GM23248 (cell line): ENCODE results near the gene CHN2. TPM values are rescaled to one million over a fixed set of nuclear protein-coding genes. Genes with fewer than 3 reads are reported as not detected.

Experiments
- DNase-seq: peaks from one replicate; pipeline ENCODE4 v3.0.0-alpha.2; 2015
- H2AFZ ChIP-seq: fragments of 200-600 bp; sonication (generic); 2 replicates; pipeline ENCODE4 v1.6.1; 2016; ENCODE audit warnings: antibody characterized with exemption
- H3F3A ChIP-seq: fragments of 200-600 bp; sonication (generic); 2 replicates; pipeline ENCODE4 v1.6.1; 2016; ENCODE audit warnings: mild to moderate bottlenecking, antibody characterized with exemption, mixed run types; ENCODE audit not compliant: insufficient read depth
- H3K27ac ChIP-seq: fragments of 200-600 bp; sonication (generic); 2 replicates; pipeline ENCODE4 v1.5.1; 2016; ENCODE audit warnings: mild to moderate bottlenecking
- H3K27me3 ChIP-seq: fragments of 200-600 bp; sonication (generic); replicated peaks from 2 replicates; pipeline ENCODE4 v1.6.1; 2016; ENCODE audit warnings: mild to moderate bottlenecking; ENCODE audit not compliant: insufficient read depth
- H3K36me3 ChIP-seq: fragments of 200-600 bp; sonication (generic); 2 replicates; pipeline ENCODE4 v1.6.1; 2016; ENCODE audit warnings: low read depth, mild to moderate bottlenecking
- H3K4me1 ChIP-seq: fragments of 200-600 bp; sonication (generic); 2 replicates; pipeline ENCODE4 v1.6.1; 2016; ENCODE audit warnings: mild to moderate bottlenecking; ENCODE audit not compliant: insufficient read depth
- H3K4me2 ChIP-seq: fragments of 200-600 bp; sonication (generic); one replicate; pipeline ENCODE4 v1.6.1; 2016; ENCODE audit warnings: mild to moderate bottlenecking; ENCODE audit not compliant: unreplicated experiment
- H3K4me3 ChIP-seq: fragments of 200-600 bp; sonication (generic); 2 replicates; pipeline ENCODE4 v1.5.1; 2016; ENCODE audit warnings: mild to moderate bottlenecking
- H3K79me2 ChIP-seq: fragments of 200-600 bp; sonication (generic); 2 replicates; pipeline ENCODE4 v1.6.1; 2016; ENCODE audit warnings: mild to moderate bottlenecking; ENCODE audit not compliant: insufficient read depth
- H3K9ac ChIP-seq: fragments of 200-600 bp; sonication (generic); 2 replicates; pipeline ENCODE4 v1.6.1; 2016; ENCODE audit warnings: mild to moderate bottlenecking
- H3K9me2 ChIP-seq: fragments of 200-600 bp; sonication (generic); 2 replicates; pipeline ENCODE4 v1.6.1; 2016; ENCODE audit warnings: mixed run types, mild to moderate bottlenecking, moderate library complexity; ENCODE audit not compliant: insufficient read depth
- H3K9me3 ChIP-seq: fragments of 200-600 bp; sonication (generic); one replicate; pipeline ENCODE4 v1.6.1; 2017; ENCODE audit warnings: low read depth
- H4K20me1 ChIP-seq: fragments of 200-600 bp; sonication (generic); 2 replicates; pipeline ENCODE4 v1.6.0; 2016; ENCODE audit not compliant: insufficient read depth
- EZH2 ChIP-seq: fragments of 200-600 bp; sonication (generic); IDR thresholded peaks from 2 replicates; pipeline ENCODE4 v1.6.1; 2018; ENCODE audit warnings: antibody characterized with exemption, mild to moderate bottlenecking; ENCODE audit not compliant: insufficient read depth, poor library complexity, severe bottlenecking
- EZH2phosphoT487 ChIP-seq: fragments of 200-600 bp; sonication (generic); IDR thresholded peaks from 2 replicates; pipeline ENCODE4 v1.6.1; 2018; ENCODE audit warnings: antibody characterized with exemption, moderate library complexity, mild to moderate bottlenecking, low read depth; ENCODE audit not compliant: insufficient read depth
- WGBS, 2 experiments: methylation state at CpG; one replicate each; pipeline ENCODE4 v1.1.6; 2015 to 2017; ENCODE audit warnings: low lambda C conversion rate in 2 of 2, low coverage in 1 of 2; ENCODE audit errors: missing lambda C conversion rate in 2 of 2; 5-methylcytosine and 5-hydroxymethylcytosine counted together
- in situ Hi-C: fragments of 300-500 bp; cut with MboI; formaldehyde crosslinking; loops from 2 replicates; pipeline ENCODE4 v1.15.0; 2020
- polyA plus RNA-seq: library from polyadenylated mRNA; unstranded; fragments of >200 nt; fragmentation: Nextera tagmentation; extraction: Ambion mirVana; gene quantifications from 2 replicates; pipeline ENCODE4 v1.2.1, GENCODE V29; 2016
- total RNA-seq: library from RNA; depleted of rRNA; stranded (reverse); fragments of >200 nt; shearing (Covaris generic); gene quantifications from 2 replicates; pipeline ENCODE4 v1.2.3, GENCODE V29; 2014

CHN2 gene
- total and polyA plus RNA-seq, 2 experiments from 2014 or later = 1.5 to 2.3 TPM

- TF ChIP-seq EZH2phosphoT487 (no peak), EZH2 (no peak)
- H3K4me1 ChIP-seq = no peaks in the 10 kb centered on the region
- no peak overlapping the region for H3K4me3 ChIP-seq
- no peaks in the 10 kb centered on the region for H3K79me2 ChIP-seq
- H3K9me3 ChIP-seq = no peaks in the 10 kb centered on the region
- WGBS, 2 experiments = 76 to 80% methylated on average over 6 of the region's 6 CpGs
- H3K4me2 ChIP-seq = no peak overlapping the region
- no peaks in the 10 kb centered on the region for H4K20me1 ChIP-seq
- H3F3A ChIP-seq = no peaks in the 10 kb centered on the region
- H3K27ac ChIP-seq = no peak overlapping the region
- in situ Hi-C loops = no loop called here
- peak; percentile 13 for DNase-seq
- peaks cover 13% of the 10 kb centered on the region for H3K27me3 ChIP-seq
- H3K9ac ChIP-seq = no peak overlapping the region
- H3K36me3 ChIP-seq = no peaks in the 10 kb centered on the region
- H2AFZ ChIP-seq = no peak overlapping the region
- no peaks in the 10 kb centered on the region for H3K9me2 ChIP-seq
These were observed 60.0 kb downstream of the CHN2 start for GRCh38 chr7:29254591-29254990.

GRCh38 chr7:29255199-29255878 is 60.8 kb downstream of the CHN2 start:
- WGBS, 2 experiments = 48 to 51% methylated on average over 6 of the region's 6 CpGs
- in situ Hi-C loops = no loop called here
- DNase-seq = no peak
- no peaks in the 10 kb centered on the region for H3K36me3 ChIP-seq
- no peaks in the 10 kb centered on the region for H3K9me3 ChIP-seq
- no peaks in the 10 kb centered on the region for H3K79me2 ChIP-seq
- H3K27me3 ChIP-seq = peaks cover 6% of the 10 kb centered on the region
- no peak for TF ChIP-seq EZH2phosphoT487
- TF ChIP-seq EZH2 = no peak
- no peaks in the 10 kb centered on the region for H4K20me1 ChIP-seq
- no peaks in the 10 kb centered on the region for H3F3A ChIP-seq
- no peak overlapping the region for H3K4me2 ChIP-seq
- H2AFZ ChIP-seq = no peak overlapping the region
- no peak overlapping the region for H3K4me3 ChIP-seq
- no peaks in the 10 kb centered on the region for H3K9me2 ChIP-seq
- no peaks in the 10 kb centered on the region for H3K4me1 ChIP-seq
- no peak overlapping the region for H3K27ac ChIP-seq
- no peak overlapping the region for H3K9ac ChIP-seq

- Histone ChIP-seq H3K79me2 (no peaks in the 10 kb centered on the region), H3K27ac (no peak overlapping the region), H3K9me2 (no peaks in the 10 kb centered on the region), H3K27me3 (peaks cover 7% of the 10 kb centered on the region; the same call in 1 of the 2 replicates), H2AFZ (no peak overlapping the region), H3K36me3 (no peaks in the 10 kb centered on the region), H3K4me2 (no peak overlapping the region), H4K20me1 (no peaks in the 10 kb centered on the region), H3K9ac (no peak overlapping the region), H3K4me3 (no peak overlapping the region), H3K4me1 (no peaks in the 10 kb centered on the region), H3F3A (no peaks in the 10 kb centered on the region), H3K9me3 (no peaks in the 10 kb centered on the region)
- no peak for TF ChIP-seq EZH2
- TF ChIP-seq EZH2phosphoT487 = no peak
- 48 to 51% methylated on average over 5 of the region's 5 CpGs for WGBS, 2 experiments
- peak; percentile 10 for DNase-seq
- in situ Hi-C loops = no loop called here
These were observed 61.5 kb downstream of the CHN2 start for GRCh38 chr7:29255906-29256692.

GRCh38 chr7:29256693-29257002 is 62.1 kb downstream of the CHN2 start:
- Histone ChIP-seq H3F3A (no peaks in the 10 kb centered on the region), H3K27ac (no peak overlapping the region), H3K79me2 (no peaks in the 10 kb centered on the region)

More at GRCh38 chr7:29256693-29257002, 62.1 kb downstream of the CHN2 start:
- DNase-seq = no peak
- WGBS, 2 experiments = 67 to 73% methylated on average over 5 of the region's 5 CpGs
- H3K4me3 ChIP-seq = no peak overlapping the region
- in situ Hi-C loops = no loop called here
- H4K20me1 ChIP-seq = no peaks in the 10 kb centered on the region
- no peak for TF ChIP-seq EZH2
- TF ChIP-seq EZH2phosphoT487 = no peak
- no peaks in the 10 kb centered on the region for H3K36me3 ChIP-seq
- no peak overlapping the region for H3K9ac ChIP-seq
- H3K4me1 ChIP-seq = no peaks in the 10 kb centered on the region
- H2AFZ ChIP-seq = no peak overlapping the region
- H3K4me2 ChIP-seq = no peak overlapping the region
- peaks cover 8% of the 10 kb centered on the region; the same call in 1 of the 2 replicates for H3K27me3 ChIP-seq
- H3K9me2 ChIP-seq = no peaks in the 10 kb centered on the region
- H3K9me3 ChIP-seq = no peaks in the 10 kb centered on the region
